ENCODE results near the gene PPP1CB. TPM values are rescaled to one million over a fixed set of nuclear protein-coding genes. Genes with fewer than 3 reads are reported as not detected.

Gene PPP1CB
- total and polyA plus RNA-seq, 4 donors = 26.2 to 75.4 (median 49.3) TPM

- H3K4me3 ChIP-seq (ENCODE audit: low read depth in 1 of 3, low read length in 3 of 3) = no peak overlapping the region
- no peaks in the 10 kb centered on the region for H3K9me3 ChIP-seq (ENCODE audit: control insufficient read depth in 4 of 4, low read length in 3 of 4)
- no peak for TF ChIP-seq TAF1 (conservative IDR thresholded peaks at IDR 0.05)
- no peak for TF ChIP-seq JUND (IDR thresholded peaks at IDR 0.05)
- no peak for TF ChIP-seq ZBTB33 (IDR thresholded peaks at IDR 0.05)
- TF ChIP-seq EGR1 (IDR thresholded peaks at IDR 0.05; ENCODE audit: low read depth in 2 of 2) = no peak
- TF ChIP-seq HNF4A (conservative IDR thresholded peaks at IDR 0.05) = no peak
- no peak for TF ChIP-seq FOXA2 (IDR thresholded peaks at IDR 0.05)
- no peak for TF ChIP-seq REST (IDR thresholded peaks at IDR 0.05)
- TF ChIP-seq ATF3 (IDR thresholded peaks at IDR 0.05) = no peak
- TF ChIP-seq RAD21 (IDR thresholded peaks at IDR 0.05) = no peak
- no peak for TF ChIP-seq GABPA (IDR thresholded peaks at IDR 0.05 in 1 of 2, conservative IDR thresholded peaks at IDR 0.05 in 1 of 2)
- TF ChIP-seq CTCF (IDR thresholded peaks at IDR 0.05; ENCODE audit: low read depth, low read length, missing input control) = no peak
- TF ChIP-seq HNF4G (IDR thresholded peaks at IDR 0.05) = no peak
- TF ChIP-seq MAX (IDR thresholded peaks at IDR 0.05) = no peak
- TF ChIP-seq YY1 (IDR thresholded peaks at IDR 0.05) = no peak
- no peak for TF ChIP-seq SP1 (IDR thresholded peaks at IDR 0.05)
- WGBS = 46% methylated on average over 3 of the region's 3 CpGs
- peaks cover 6 to 24% (median 15%) of the 10 kb centered on the region in 4 donors for H3K4me1 ChIP-seq (ENCODE audit: control insufficient read depth in 4 of 4, insufficient read depth in 4 of 4, low read length in 3 of 4)
- no peaks in the 10 kb centered on the region for H3K27me3 ChIP-seq (ENCODE audit: control insufficient read depth in 4 of 4, insufficient read depth in 4 of 4, low read length in 3 of 4)
- no peak overlapping the region for H3K9ac ChIP-seq (ENCODE audit: low read depth in 1 of 2, low read length in 2 of 2)
- H3K36me3 ChIP-seq (ENCODE audit: control insufficient read depth in 4 of 4, insufficient read depth in 3 of 4, low read depth in 1 of 4, low read length in 3 of 4) = peaks cover 0 to 2% (median 0%) of the 10 kb centered on the region in 4 donors
- DNase-seq (ENCODE audit: low spot score) = no peak
- H3K27ac ChIP-seq (ENCODE audit: low read depth in 1 of 2, low read length in 2 of 2) = no peak overlapping the region
These were observed 3.8 kb downstream of the PPP1CB start for GRCh38 chr2:28755421-28755820.

- peaks cover 0 to 8% (median 2%) of the 10 kb centered on the region in 4 donors for H3K36me3 ChIP-seq (ENCODE audit: control insufficient read depth in 4 of 4, insufficient read depth in 3 of 4, low read depth in 1 of 4, low read length in 3 of 4)
- no peak for TF ChIP-seq NR2F2 (IDR thresholded peaks at IDR 0.05)
- H3K4me1 ChIP-seq (ENCODE audit: control insufficient read depth in 4 of 4, insufficient read depth in 4 of 4, low read length in 3 of 4) = peaks cover 7 to 33% (median 19%) of the 10 kb centered on the region in 4 donors
- no peaks in the 10 kb centered on the region for H3K27me3 ChIP-seq (ENCODE audit: control insufficient read depth in 4 of 4, insufficient read depth in 4 of 4, low read length in 3 of 4)
- H3K9ac ChIP-seq (ENCODE audit: low read depth in 1 of 2, low read length in 2 of 2) = no peak overlapping the region
- WGBS = 86% methylated on average over 2 of the region's 2 CpGs
- H3K4me3 ChIP-seq (ENCODE audit: low read depth in 1 of 3, low read length in 3 of 3) = no peak overlapping the region
- no peak for DNase-seq (ENCODE audit: low spot score)
- no peak overlapping the region for H3K27ac ChIP-seq (ENCODE audit: low read depth in 1 of 2, low read length in 2 of 2)
- H3K9me3 ChIP-seq (ENCODE audit: control insufficient read depth in 4 of 4, low read length in 3 of 4) = no peaks in the 10 kb centered on the region
These were observed 6.8 kb downstream of the PPP1CB start for GRCh38 chr2:28758459-28758858.
